Stomach (tissue), 9 donors: ENCODE measurements around the gene FANCC. TPM values are rescaled to one million over a fixed set of nuclear protein-coding genes. Genes with fewer than 3 reads are reported as not detected.

Source experiments
- DNase-seq, 2 donors: peaks; one replicate each; pipeline versions ENCODE4 v3.0.0 to v3.0.0-alpha.2; 2013 to 2019
- H3K27ac ChIP-seq, 5 donors: fragments of 200-600 bp in 4 of 5; sonication (generic) in 4 of 5; one replicate each; pipeline ENCODE4 v1.5.1; 2013 to 2019; ENCODE audit warnings: mild to moderate bottlenecking in 1 of 5, moderate library complexity in 1 of 5
- H3K27me3 ChIP-seq, 3 donors: fragments of 200-600 bp; sonication (generic); one replicate each; pipeline ENCODE4 v1.5.1; 2017 to 2019; ENCODE audit warnings: mixed run types in 1 of 3
- H3K36me3 ChIP-seq, 4 donors: fragments of 200-600 bp; sonication (generic); 1 replicate in 3 of 4; 2 replicates in 1 of 4; pipeline ENCODE4 v1.5.1; 2016 to 2019
- H3K4me1 ChIP-seq, 4 donors: fragments of 200-600 bp; sonication (generic); one replicate each; pipeline ENCODE4 v1.5.1; 2016 to 2019
- H3K4me3 ChIP-seq, 4 donors: fragments of 200-600 bp; sonication (generic) in 3 of 4; one replicate each; pipeline ENCODE4 v1.5.1; 2016 to 2019; ENCODE audit warnings: mild to moderate bottlenecking in 1 of 4
- H3K9me3 ChIP-seq, 4 donors: fragments of 200-600 bp; sonication (generic); one replicate each; pipeline ENCODE4 v1.5.1; 2016 to 2019
- CTCF ChIP-seq, 7 experiments: fragments of 450-650 bp in 4 of 7; fragments of 200-600 bp in 3 of 7; sonication (generic) in 3 of 7; IDR thresholded peaks; one replicate each; pipeline ENCODE4 v1.5.1; 2016 to 2019; ENCODE audit warnings: antibody characterized with exemption in 7 of 7, control low read depth in 2 of 7, mild to moderate bottlenecking in 1 of 7
- EP300 ChIP-seq: sonication (generic); formaldehyde crosslinking; IDR thresholded peaks from one replicate; pipeline ENCODE4 v1.6.1; 2017; ENCODE audit warnings: antibody characterized with exemption
- POLR2A ChIP-seq, 4 donors: fragments of 450-650 bp; IDR thresholded peaks; one replicate each; pipeline ENCODE4 v1.6.1; 2016; ENCODE audit warnings: antibody characterized with exemption in 4 of 4, control low read depth in 2 of 4, mild to moderate bottlenecking in 1 of 4, moderate library complexity in 1 of 4
- POLR2AphosphoS5 ChIP-seq, 3 donors: sonication (generic); formaldehyde crosslinking; IDR thresholded peaks; one replicate each; pipeline ENCODE4 v1.6.1; 2016; ENCODE audit warnings: antibody characterized with exemption in 3 of 3
- WGBS, 5 donors: extraction: QIAGEN DNeasy Blood & Tissue Kit in 3 of 5; methylation state at CpG; one replicate each; pipeline versions ENCODE4 v1.1.5 to v1.1.7; 2013 to 2018; 5-methylcytosine and 5-hydroxymethylcytosine counted together
- intact Hi-C: fragments of 100-400 bp; cut with DNase I; formaldehyde crosslinking; loops from one replicate; pipeline ENCODE4 v1.15.1; 2023; ENCODE audit warnings: low total_unique reads
- polyA plus RNA-seq, 3 donors: library from polyadenylated mRNA; stranded (reverse); fragments of 200-250 nt; gene quantifications; one replicate each; pipeline ENCODE4 v1.2.3, GENCODE V29; 2013
- total RNA-seq, 5 donors: library from RNA; depleted of rRNA; stranded (reverse); fragments of >200 nt; gene quantifications; one replicate each; pipeline versions ENCODE4 v1.1.0 to v1.2.3, GENCODE V29; 2014 to 2016
- donor health status: healthy with polysubstance abuse.
- donor health status: Bipolar disorder and iron deficiency.
- donor health status: healthy.

The FANCC gene
- total and polyA plus RNA-seq, 8 donors = 3.1 to 24.5 (median 7.1) TPM

DNA sequence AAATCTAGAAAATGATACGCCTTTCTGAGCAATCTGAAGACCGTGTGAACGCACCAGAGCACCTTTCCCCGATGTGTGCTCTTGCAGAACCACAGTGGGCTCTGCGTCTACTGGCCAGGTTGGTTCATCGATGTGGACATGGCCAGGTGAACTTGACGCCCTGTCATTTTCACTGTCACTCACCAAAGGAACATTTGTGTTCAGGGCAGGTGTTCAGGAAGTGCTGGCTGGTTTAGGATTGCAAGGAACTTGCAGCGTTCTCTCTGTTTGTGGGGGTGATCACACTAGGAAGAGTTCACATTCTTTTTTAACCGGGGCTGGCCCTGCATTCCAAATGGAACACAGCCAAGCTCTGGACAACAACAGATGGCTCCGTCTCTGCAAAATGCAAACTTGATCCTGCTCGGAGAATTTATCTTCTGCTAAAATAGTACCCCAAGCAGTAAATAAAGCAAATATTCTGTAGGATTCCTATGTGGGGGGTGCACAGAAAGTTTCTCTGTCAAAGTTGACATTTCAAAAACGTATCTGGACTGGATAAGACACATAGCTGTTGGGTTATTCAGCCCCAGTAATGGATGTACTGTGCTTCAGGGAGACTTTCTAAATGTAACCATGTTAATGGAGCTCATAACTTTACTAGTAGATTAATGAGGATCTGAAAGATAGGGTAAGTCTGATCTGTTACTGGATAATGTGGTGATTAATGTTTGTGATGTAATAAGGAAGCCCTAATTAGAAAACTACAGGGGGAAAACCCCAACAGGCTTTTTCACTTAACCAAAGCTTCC lies 45.7 kb upstream of the FANCC start:
- intact Hi-C loops = no loop called here
- 63 to 68% (median 66%) methylated on average over 12 of the region's 12 CpGs for WGBS, 5 donors
- DNase-seq = peak in 1 of 2 donors; percentile 63

GRCh38 chr9:95360866-95361265 lies 43.4 kb upstream of the FANCC start:
- 72 to 79% (median 75%) methylated on average over 8 of the region's 8 CpGs for WGBS, 5 donors
- DNase-seq = no peak
- Histone ChIP-seq H3K4me1 (peaks cover 0 to 5% (median 0%) of the 10 kb centered on the region in 4 donors), H3K27ac (no peak overlapping the region), H3K4me3 (no peak overlapping the region), H3K9me3 (no peaks in the 10 kb centered on the region), H3K36me3 (no peaks in the 10 kb centered on the region), H3K27me3 (no peaks in the 10 kb centered on the region)
- intact Hi-C loops = no loop called here
- TF ChIP-seq POLR2A (IDR thresholded peaks at IDR 0.05) = no peak
- no peak for TF ChIP-seq POLR2AphosphoS5 (IDR thresholded peaks at IDR 0.05)
- TF ChIP-seq EP300 = no peak
- no peak for TF ChIP-seq CTCF (IDR thresholded peaks at IDR 0.05)

More for the DNA sequence above, 45.7 kb upstream of the FANCC start:
- TF ChIP-seq CTCF (IDR thresholded peaks at IDR 0.05) = no peak
- no peak for TF ChIP-seq POLR2AphosphoS5 (IDR thresholded peaks at IDR 0.05)
- no peak for TF ChIP-seq EP300
- no peak for TF ChIP-seq POLR2A (IDR thresholded peaks at IDR 0.05)
- Histone ChIP-seq H3K9me3 (no peaks in the 10 kb centered on the region), H3K4me1 (peaks cover 0 to 5% (median 0%) of the 10 kb centered on the region in 4 donors), H3K27me3 (peaks cover 0 to 7% (median 0%) of the 10 kb centered on the region in 3 donors), H3K36me3 (no peaks in the 10 kb centered on the region), H3K27ac (no peak overlapping the region), H3K4me3 (no peak overlapping the region)

GRCh38 chr9:95357316-95357715 lies 39.8 kb upstream of the FANCC start:
- Histone ChIP-seq H3K36me3 (no peaks in the 10 kb centered on the region), H3K27me3 (no peaks in the 10 kb centered on the region), H3K27ac (no peak overlapping the region), H3K4me3 (no peak overlapping the region), H3K4me1 (no peaks in the 10 kb centered on the region), H3K9me3 (no peaks in the 10 kb centered on the region)
- no peak for TF ChIP-seq POLR2A (IDR thresholded peaks at IDR 0.05)
- TF ChIP-seq EP300 = no peak
- TF ChIP-seq CTCF (IDR thresholded peaks at IDR 0.05) = no peak
- no peak for TF ChIP-seq POLR2AphosphoS5 (IDR thresholded peaks at IDR 0.05)
- DNase-seq = no peak
- WGBS, 5 donors = 75 to 89% (median 86%) methylated on average over 8 of the region's 8 CpGs
- intact Hi-C loops = no loop called here

GRCh38 chr9:95355500-95355899 lies 38.0 kb upstream of the FANCC start:
- Histone ChIP-seq H3K27ac (no peak overlapping the region), H3K4me3 (no peak overlapping the region), H3K36me3 (no peaks in the 10 kb centered on the region), H3K27me3 (peaks cover 0 to 6% (median 0%) of the 10 kb centered on the region in 3 donors), H3K4me1 (no peaks in the 10 kb centered on the region), H3K9me3 (no peaks in the 10 kb centered on the region)
- TF ChIP-seq POLR2A (IDR thresholded peaks at IDR 0.05) (no peak), EP300 (no peak), CTCF (IDR thresholded peaks at IDR 0.05) (no peak), POLR2AphosphoS5 (IDR thresholded peaks at IDR 0.05) (no peak)
- WGBS, 5 donors = 68 to 78% (median 74%) methylated on average over 5 of the region's 5 CpGs
- intact Hi-C loops = no loop called here
- DNase-seq = no peak
